Astrocyte (in vitro differentiated cells and primary cell): ENCODE data around the gene F3. TPM values are rescaled to one million over a fixed set of nuclear protein-coding genes. Genes with fewer than 3 reads are reported as not detected.

Experiments
- DNase-seq: peaks from one replicate; pipeline ENCODE4 v3.0.0-alpha.2; 2010; ENCODE audit warnings: low read depth
- FAIRE-seq: peaks from 2 replicates; lab custom pipeline; 2011; peaks lifted over from hg19 to GRCh38; lab: Jason Lieb, UNC
- H2AFZ ChIP-seq: 2 replicates; pipeline ENCODE4 v1.6.0; 2012; ENCODE audit warnings: low read depth, low read length, inconsistent platforms
- H3K27ac ChIP-seq: 2 replicates; pipeline ENCODE4 v1.5.1; 2011; ENCODE audit warnings: low read depth, low read length, inconsistent platforms
- H3K27me3 ChIP-seq: 2 replicates; pipeline ENCODE4 v1.6.0; 2011; ENCODE audit warnings: low read length, inconsistent platforms; ENCODE audit not compliant: insufficient read depth
- H3K36me3 ChIP-seq: 2 replicates; pipeline ENCODE4 v1.5.1; 2011; ENCODE audit warnings: low read length, inconsistent platforms; ENCODE audit not compliant: insufficient read depth
- H3K4me1 ChIP-seq: 2 replicates; pipeline ENCODE4 v1.5.1; 2011; ENCODE audit warnings: low read length, inconsistent platforms; ENCODE audit not compliant: insufficient read depth
- H3K4me2 ChIP-seq: 2 replicates; pipeline ENCODE4 v1.6.0; 2012; ENCODE audit warnings: low read length, inconsistent platforms
- H3K4me3 ChIP-seq: 2 replicates; pipeline ENCODE4 v1.5.1; 2011; ENCODE audit warnings: low read depth, mild to moderate bottlenecking, low read length, inconsistent platforms; ENCODE audit not compliant: insufficient read depth
- H3K79me2 ChIP-seq: 2 replicates; pipeline ENCODE4 v1.6.0; 2012; ENCODE audit warnings: mild to moderate bottlenecking, low read length, inconsistent platforms; ENCODE audit not compliant: insufficient read depth
- H3K9ac ChIP-seq: 2 replicates; pipeline ENCODE4 v1.6.0; 2012; ENCODE audit warnings: mild to moderate bottlenecking, low read length, inconsistent platforms
- H3K9me3 ChIP-seq: 2 replicates; pipeline ENCODE4 v1.5.1; 2012; ENCODE audit warnings: low read depth, mild to moderate bottlenecking, low read length, inconsistent platforms; ENCODE audit not compliant: insufficient read depth
- H4K20me1 ChIP-seq: 2 replicates; pipeline ENCODE4 v1.6.0; 2012; ENCODE audit warnings: low read length, inconsistent platforms; ENCODE audit not compliant: insufficient read depth
- H3K27ac Mint-ChIP-seq: one replicate; pipeline ENCODE4 v1.8.0; 2021; ENCODE audit warnings: mild to moderate bottlenecking, mixed read lengths; ENCODE audit not compliant: unreplicated experiment
- H3K27me3 Mint-ChIP-seq: one replicate; pipeline ENCODE4 v1.8.0; 2021; ENCODE audit warnings: low read depth, mixed read lengths; ENCODE audit not compliant: unreplicated experiment
- H3K36me3 Mint-ChIP-seq: one replicate; pipeline ENCODE4 v1.8.0; 2021; ENCODE audit warnings: low read depth, mixed read lengths; ENCODE audit not compliant: unreplicated experiment
- H3K4me1 Mint-ChIP-seq: one replicate; pipeline ENCODE4 v1.8.0; 2021; ENCODE audit warnings: low read depth, mixed read lengths; ENCODE audit not compliant: unreplicated experiment
- H3K4me3 Mint-ChIP-seq: one replicate; pipeline ENCODE4 v1.8.0; 2021; ENCODE audit warnings: mild to moderate bottlenecking, moderate library complexity, mixed read lengths; ENCODE audit not compliant: unreplicated experiment
- H3K9me3 Mint-ChIP-seq: one replicate; pipeline ENCODE4 v1.8.0; 2021; ENCODE audit warnings: mild to moderate bottlenecking, mixed read lengths; ENCODE audit not compliant: unreplicated experiment
- EZH2 ChIP-seq: IDR thresholded peaks from 2 replicates; pipeline ENCODE4 v1.6.1; 2012; ENCODE audit warnings: mild to moderate bottlenecking, low read length, inconsistent platforms; ENCODE audit not compliant: insufficient read depth
- total RNA-seq: library from RNA; stranded (reverse); gene quantifications from 2 replicates; pipeline ENCODE4 v1.2.1, GENCODE V29; 2021
- TF ChIP-seq, protein P1 (sequence below): IDR thresholded peaks from 2 replicates; pipeline ENCODE4 v1.5.1; 2011; ENCODE audit warnings: low read depth, mild to moderate bottlenecking, inconsistent platforms, low read length, moderate library complexity; ENCODE audit not compliant: insufficient read depth

F3 gene
- total RNA-seq, 1 donor from 2014 or later, result 36.1 TPM

DNA sequence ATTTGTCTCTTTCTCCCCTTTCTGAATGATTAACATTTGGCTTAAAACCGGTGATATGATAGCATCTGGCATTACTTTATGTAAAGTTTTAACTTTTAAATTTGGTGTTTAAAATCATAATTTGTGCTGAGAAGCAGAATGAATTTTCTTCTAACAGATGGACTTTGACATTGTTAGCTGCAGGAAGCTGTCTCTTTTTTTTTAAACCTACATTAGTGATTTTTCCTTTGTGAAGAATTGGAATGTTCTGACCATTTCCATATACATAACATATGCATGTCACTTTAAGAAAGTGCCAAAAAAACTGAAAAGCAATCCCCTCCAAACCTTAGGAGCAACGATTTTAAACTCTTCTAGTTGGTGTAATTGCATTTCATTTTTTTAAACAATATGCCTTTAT lies 22.2 kb downstream of the F3 start:
- H3K27ac Mint-ChIP-seq, result no peak overlapping the region
- Histone ChIP-seq H3K27ac (no peak overlapping the region), H2AFZ (no peak overlapping the region), H3K4me3 (no peak overlapping the region), H3K9ac (no peak overlapping the region), H3K36me3 (no peaks in the 10 kb centered on the region), H3K79me2 (no peaks in the 10 kb centered on the region), H3K4me1 (no peaks in the 10 kb centered on the region), H3K4me2 (no peak overlapping the region), H3K9me3 (no peaks in the 10 kb centered on the region), H4K20me1 (no peaks in the 10 kb centered on the region), H3K27me3 (no peaks in the 10 kb centered on the region)
- H3K36me3 Mint-ChIP-seq, result no peaks in the 10 kb centered on the region
- no peak overlapping the region for H3K4me3 Mint-ChIP-seq
- H3K4me1 Mint-ChIP-seq, result peaks cover 5% of the 10 kb centered on the region
- FAIRE-seq, result no peak
- no peak for TF ChIP-seq EZH2
- TF ChIP-seq, protein P1, sequence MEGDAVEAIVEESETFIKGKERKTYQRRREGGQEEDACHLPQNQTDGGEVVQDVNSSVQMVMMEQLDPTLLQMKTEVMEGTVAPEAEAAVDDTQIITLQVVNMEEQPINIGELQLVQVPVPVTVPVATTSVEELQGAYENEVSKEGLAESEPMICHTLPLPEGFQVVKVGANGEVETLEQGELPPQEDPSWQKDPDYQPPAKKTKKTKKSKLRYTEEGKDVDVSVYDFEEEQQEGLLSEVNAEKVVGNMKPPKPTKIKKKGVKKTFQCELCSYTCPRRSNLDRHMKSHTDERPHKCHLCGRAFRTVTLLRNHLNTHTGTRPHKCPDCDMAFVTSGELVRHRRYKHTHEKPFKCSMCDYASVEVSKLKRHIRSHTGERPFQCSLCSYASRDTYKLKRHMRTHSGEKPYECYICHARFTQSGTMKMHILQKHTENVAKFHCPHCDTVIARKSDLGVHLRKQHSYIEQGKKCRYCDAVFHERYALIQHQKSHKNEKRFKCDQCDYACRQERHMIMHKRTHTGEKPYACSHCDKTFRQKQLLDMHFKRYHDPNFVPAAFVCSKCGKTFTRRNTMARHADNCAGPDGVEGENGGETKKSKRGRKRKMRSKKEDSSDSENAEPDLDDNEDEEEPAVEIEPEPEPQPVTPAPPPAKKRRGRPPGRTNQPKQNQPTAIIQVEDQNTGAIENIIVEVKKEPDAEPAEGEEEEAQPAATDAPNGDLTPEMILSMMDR, result no peak
- no peaks in the 10 kb centered on the region for H3K27me3 Mint-ChIP-seq
- DNase-seq, result no peak
- peaks cover 2% of the 10 kb centered on the region for H3K9me3 Mint-ChIP-seq

DNA sequence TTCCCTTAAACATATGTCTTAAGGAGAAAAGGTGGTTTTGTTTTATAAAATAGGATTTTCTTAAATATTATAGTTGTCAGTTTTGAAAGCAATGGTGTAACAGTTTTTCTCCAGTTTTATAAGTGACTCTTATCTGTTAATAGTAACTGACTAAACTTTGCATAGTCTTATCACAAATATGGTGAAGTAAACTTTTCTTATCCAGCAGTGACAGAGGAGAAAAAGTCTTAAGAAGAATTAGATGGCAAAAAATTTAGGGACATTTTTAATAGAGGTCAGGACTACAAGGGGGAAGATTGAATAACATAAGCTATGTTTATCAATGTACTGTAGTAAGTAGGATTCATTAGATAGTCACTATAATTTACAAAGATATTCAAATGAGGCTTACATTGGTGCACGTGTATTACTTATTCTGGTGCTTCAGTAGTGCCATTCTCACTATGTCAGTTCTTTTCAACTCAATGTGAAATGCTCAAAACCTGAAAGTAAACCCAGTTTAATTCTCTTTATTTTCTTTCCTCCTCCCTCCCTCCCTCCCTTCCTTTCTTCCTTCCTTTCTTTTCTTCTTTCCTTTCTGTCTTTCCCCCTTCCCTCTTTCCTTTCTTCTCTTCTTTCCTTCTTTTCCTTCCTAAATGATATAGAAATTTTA lies 26.1 kb downstream of the F3 start:
- no peak overlapping the region for H3K4me2 ChIP-seq
- no peaks in the 10 kb centered on the region for H3K79me2 ChIP-seq
- no peak overlapping the region for H3K9ac ChIP-seq
- no peaks in the 10 kb centered on the region for H3K9me3 ChIP-seq
- H4K20me1 ChIP-seq, result no peaks in the 10 kb centered on the region
- H3K36me3 Mint-ChIP-seq, result peaks cover 2% of the 10 kb centered on the region
- no peak overlapping the region for H3K4me3 Mint-ChIP-seq
- H3K36me3 ChIP-seq, result no peaks in the 10 kb centered on the region
- H3K27me3 ChIP-seq, result no peaks in the 10 kb centered on the region
- no peak overlapping the region for H3K27ac ChIP-seq
- FAIRE-seq (peak; percentile 9), DNase-seq (no peak)
- H2AFZ ChIP-seq, result no peak overlapping the region
- no peaks in the 10 kb centered on the region for H3K9me3 Mint-ChIP-seq
- H3K27ac Mint-ChIP-seq, result no peak overlapping the region
- TF ChIP-seq, protein P1, result no peak
- no peak for TF ChIP-seq EZH2
- H3K27me3 Mint-ChIP-seq, result no peaks in the 10 kb centered on the region
- H3K4me3 ChIP-seq, result no peak overlapping the region
- peaks cover 2% of the 10 kb centered on the region for H3K4me1 Mint-ChIP-seq
- H3K4me1 ChIP-seq, result no peaks in the 10 kb centered on the region

GRCh38 chr1:94514095-94514727 lies 27.3 kb downstream of the F3 start:
- Histone ChIP-seq H3K9ac (no peak overlapping the region), H3K4me2 (no peak overlapping the region), H3K79me2 (no peaks in the 10 kb centered on the region), H3K36me3 (no peaks in the 10 kb centered on the region), H3K27me3 (no peaks in the 10 kb centered on the region), H4K20me1 (no peaks in the 10 kb centered on the region), H2AFZ (no peak overlapping the region), H3K9me3 (no peaks in the 10 kb centered on the region), H3K4me3 (no peak overlapping the region), H3K4me1 (no peaks in the 10 kb centered on the region), H3K27ac (no peak overlapping the region)
- H3K36me3 Mint-ChIP-seq, result peaks cover 6% of the 10 kb centered on the region
- H3K27ac Mint-ChIP-seq, result no peak overlapping the region
- H3K9me3 Mint-ChIP-seq, result no peaks in the 10 kb centered on the region
- TF ChIP-seq, protein P1, result peak; percentile 76
- no peak for TF ChIP-seq EZH2
- H3K4me3 Mint-ChIP-seq, result no peak overlapping the region
- DNase-seq (no peak), FAIRE-seq (peak; percentile 92)
- no peaks in the 10 kb centered on the region for H3K27me3 Mint-ChIP-seq
- peaks cover 2% of the 10 kb centered on the region for H3K4me1 Mint-ChIP-seq
